Endothelial cell of umbilical vein (primary cell): ENCODE measurements around the gene NALCN. TPM values are rescaled to one million over a fixed set of nuclear protein-coding genes. Genes with fewer than 3 reads are reported as not detected.
"Not testable (repeated sequence)": the region's sequence is repeated elsewhere in the genome, so short reads cannot be mapped to it uniquely, and the experiment has no call there.

Source experiments
- BruUV-seq: library from RNA; stranded (reverse); fragments of 400-500 nt; replicated peaks from 2 replicates; lab custom pipeline; 2021; lab: Mats Ljungman, UMichigan
- CTCF ChIA-PET: fragments of 300-600, 350-600 bp; sonication (Branson Sonifier 250); formaldehyde crosslinking; loops from one replicate; lab custom pipeline; 2021; ENCODE audit warnings: antibody characterized with exemption, inconsistent platforms; lab: Charles Lee
- POLR2A ChIA-PET: fragments of 300-600, 350-600 bp; sonication (Branson Sonifier 250); formaldehyde crosslinking; loops from one replicate; lab custom pipeline; 2021; ENCODE audit warnings: antibody characterized with exemption, inconsistent platforms; lab: Charles Lee
- DNase-seq: peaks from one replicate; pipeline ENCODE4 v3.0.0-alpha.2; 2011; ENCODE audit warnings: low read depth, low spot score
- FAIRE-seq: peaks from 2 replicates; lab custom pipeline; 2011; peaks lifted over from hg19 to GRCh38; lab: Jason Lieb, UNC
- H2AFZ ChIP-seq: 2 replicates; pipeline ENCODE4 v1.6.0; 2012; ENCODE audit warnings: low read depth, low read length, control low read depth, inconsistent platforms
- H3K27ac ChIP-seq: 2 replicates; pipeline ENCODE4 v1.5.1; 2011; ENCODE audit warnings: low read depth, mild to moderate bottlenecking, control low read depth, low read length, moderate library complexity; ENCODE audit not compliant: insufficient read depth
- H3K27me3 ChIP-seq, 2 experiments: 2 replicates each; pipeline versions ENCODE4 v1.6.0 to v1.6.1; 2011; ENCODE audit warnings: low read length in 2 of 2, mixed read lengths in 1 of 2; ENCODE audit not compliant: control insufficient read depth in 2 of 2, insufficient read depth in 2 of 2
- H3K36me3 ChIP-seq, 2 experiments: 2 replicates in 1 of 2; 3 replicates in 1 of 2; pipeline ENCODE4 v1.5.1; 2011; ENCODE audit warnings: low read length in 2 of 2, mild to moderate bottlenecking in 1 of 2, moderate library complexity in 1 of 2; ENCODE audit not compliant: control insufficient read depth in 2 of 2, insufficient read depth in 2 of 2; ENCODE audit errors: extremely low read depth in 1 of 2
- H3K4me1 ChIP-seq: 3 replicates; pipeline ENCODE4 v1.5.1; 2011; ENCODE audit warnings: mild to moderate bottlenecking, low read length; ENCODE audit not compliant: control insufficient read depth, insufficient read depth; ENCODE audit errors: extremely low read depth
- H3K4me2 ChIP-seq: 2 replicates; pipeline ENCODE4 v1.6.1; 2011; ENCODE audit warnings: low read length, control low read depth, mixed read lengths; ENCODE audit not compliant: insufficient read depth
- H3K4me3 ChIP-seq, 3 experiments: fragments of 200-600 bp in 1 of 3; sonication (generic), shearing (Covaris generic) in 1 of 3; replicated peaks in 1 of 3; 2 replicates each; pipeline ENCODE4 v1.5.1; 2011 to 2016; ENCODE audit warnings: control low read depth in 3 of 3, low read length in 3 of 3, mild to moderate bottlenecking in 2 of 3, inconsistent platforms in 1 of 3, low read depth in 1 of 3, moderate library complexity in 1 of 3; ENCODE audit not compliant: insufficient read depth in 1 of 3
- H3K79me2 ChIP-seq: 2 replicates; pipeline ENCODE4 v1.6.0; 2012; ENCODE audit warnings: low read length, inconsistent platforms; ENCODE audit not compliant: control insufficient read depth, insufficient read depth
- H3K9ac ChIP-seq: replicated peaks from 2 replicates; pipeline ENCODE3; 2011; ENCODE audit warnings: low read length, control low read depth; ENCODE audit not compliant: insufficient read depth; ENCODE audit errors: extremely low read depth
- H3K9me1 ChIP-seq: replicated peaks from 3 replicates; pipeline ENCODE4 v1.6.0; 2011; ENCODE audit warnings: mild to moderate bottlenecking, low read length; ENCODE audit not compliant: control insufficient read depth, insufficient read depth; ENCODE audit errors: extremely low read depth
- H3K9me3 ChIP-seq: replicated peaks from 2 replicates; pipeline ENCODE4 v1.5.1; 2012; ENCODE audit warnings: low read length, inconsistent platforms; ENCODE audit not compliant: control insufficient read depth, insufficient read depth
- H4K20me1 ChIP-seq: replicated peaks from 2 replicates; pipeline ENCODE3; 2011; ENCODE audit warnings: mild to moderate bottlenecking, low read length; ENCODE audit not compliant: control insufficient read depth, insufficient read depth; ENCODE audit errors: extremely low read depth
- CTCF ChIP-seq, 2 donors: IDR thresholded peaks; 1 replicate in 1 of 2; 2 replicates in 1 of 2; pipeline ENCODE4 v1.5.1; 2011; ENCODE audit warnings: low read length in 2 of 2, mild to moderate bottlenecking in 2 of 2, moderate library complexity in 2 of 2, control low read depth in 1 of 2, inconsistent platforms in 1 of 2, low read depth in 1 of 2; ENCODE audit not compliant: insufficient read depth in 1 of 2; ENCODE audit errors: extremely low read depth in 1 of 2
- JUN ChIP-seq: IDR thresholded peaks from 2 replicates; pipeline ENCODE4 v1.6.1; 2011; ENCODE audit warnings: borderline replicate concordance, low read depth; ENCODE audit not compliant: insufficient read length, insufficient read depth
- MYC ChIP-seq: IDR thresholded peaks from one replicate; pipeline ENCODE4 v1.6.1; 2011; ENCODE audit warnings: mild to moderate bottlenecking, low read depth, low read length
- dilution Hi-C: fragments of 300-500 bp; cut with MboI; formaldehyde crosslinking; loops from one replicate; pipeline ENCODE4 v1.15.0; 2019; ENCODE audit warnings: low sequenced_read_pairs; ENCODE audit not compliant: extremely low pct_ligation_motif_present
- intact Hi-C: fragments of 100-400 bp; cut with micrococcal nuclease; formaldehyde crosslinking; loops from one replicate; pipeline ENCODE4 v1.10.0; 2022
- polyA plus RNA-seq, 4 experiments: library from polyadenylated mRNA; depleted of rRNA in 3 of 4; stranded (reverse) in 3 of 4; unstranded in 1 of 4; fragments of >200 nt; gene quantifications; 2 replicates each; pipeline versions ENCODE4 v1.2.1 to v1.2.3, GENCODE V29; 2011 to 2012; ENCODE audit warnings: missing spikeins in 1 of 4
- total RNA-seq: library from RNA; stranded (reverse); gene quantifications from 2 replicates; pipeline ENCODE4 v1.2.3, GENCODE V29; 2021
- TF ChIP-seq, protein P1 (sequence below): IDR thresholded peaks from 2 replicates; pipeline ENCODE4 v1.6.1; 2011; ENCODE audit not compliant: insufficient read depth, insufficient read length

The NALCN gene
- total and polyA plus RNA-seq, 2 donors (not counting 3 experiments of a cell fraction or from before 2014, with no cell fraction given): 3.3 to 4.4 TPM

DNA sequence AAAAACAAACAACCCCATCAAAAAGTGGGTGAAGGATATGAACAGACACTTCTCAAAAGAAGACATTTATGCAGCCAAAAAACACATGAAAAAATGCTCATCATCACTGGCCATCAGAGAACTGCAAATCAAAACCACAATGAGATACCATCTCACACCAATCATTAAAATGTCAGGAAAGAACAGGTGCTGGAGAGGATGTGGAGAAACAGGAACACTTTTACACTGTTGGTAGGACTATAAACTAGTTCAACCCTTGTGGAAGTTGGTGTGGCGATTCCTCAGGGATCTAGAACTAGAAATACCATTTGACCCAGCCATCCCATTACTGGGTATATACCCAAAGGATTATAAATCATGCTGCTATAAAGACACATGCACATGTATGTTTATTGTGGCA is 102.8 kb downstream of the NALCN start:
- H3K9ac ChIP-seq, dilution Hi-C loops, H3K4me3 ChIP-seq, H3K79me2 ChIP-seq, H3K9me1 ChIP-seq, H4K20me1 ChIP-seq, H3K4me2 ChIP-seq, CTCF ChIA-PET, H3K27ac ChIP-seq, intact Hi-C loops, FAIRE-seq, DNase-seq, BruUV-seq, POLR2A ChIA-PET, H3K4me1 ChIP-seq, H3K36me3 ChIP-seq, H3K27me3 ChIP-seq, H3K9me3 ChIP-seq, H2AFZ ChIP-seq: not testable (repeated sequence)

DNA sequence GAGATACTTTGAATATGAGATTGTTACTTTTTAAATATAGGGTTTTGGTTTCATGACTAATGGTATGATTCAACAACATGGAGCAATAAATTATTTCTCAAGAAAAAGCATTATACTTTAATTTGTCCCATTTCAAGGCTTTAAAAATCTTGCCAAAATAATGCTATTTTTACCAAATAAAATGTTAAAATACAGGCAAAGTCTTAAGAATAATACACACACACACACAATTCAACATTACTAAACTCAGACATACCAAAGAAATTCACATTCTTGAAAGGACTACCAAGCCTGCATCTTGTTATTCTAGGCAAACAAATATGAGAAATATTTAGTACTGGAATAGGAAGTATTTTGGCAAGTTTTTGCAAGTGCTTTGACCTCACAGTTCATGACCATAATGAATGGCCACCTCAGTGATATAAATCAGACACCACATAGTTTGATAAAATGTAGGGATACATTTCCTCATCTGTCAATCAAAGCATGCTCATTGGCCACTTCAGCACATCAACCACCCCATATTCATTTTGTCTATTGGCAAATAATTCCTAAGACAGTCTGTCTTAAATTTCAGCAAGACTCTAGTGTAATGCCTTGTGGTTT is 107.2 kb downstream of the NALCN start:
- CTCF ChIA-PET: interaction anchor here (1.0 kb wide), 1 partner anchor 138 kb away, joined by 5 read pairs; no protein-coding TSS in a partner anchor
- no peaks in the 10 kb centered on the region for H3K9me3 ChIP-seq
- DNase-seq: no peak
- FAIRE-seq: no peak
- intact Hi-C loops: no loop called here
- H2AFZ ChIP-seq: no peak overlapping the region
- H3K27ac ChIP-seq: no peak overlapping the region
- dilution Hi-C loops: no loop called here
- H3K27me3 ChIP-seq: no peaks in the 10 kb centered on the region
- BruUV-seq: no TSS peak
- H3K9ac ChIP-seq: no peak overlapping the region
- H3K4me2 ChIP-seq: no peak overlapping the region
- no peak overlapping the region for H3K4me3 ChIP-seq
- no peaks in the 10 kb centered on the region for H3K79me2 ChIP-seq
- H3K4me1 ChIP-seq: no peaks in the 10 kb centered on the region
- POLR2A ChIA-PET: no interaction called here
- H3K9me1 ChIP-seq: no peaks in the 10 kb centered on the region
- no peaks in the 10 kb centered on the region for H3K36me3 ChIP-seq
- H4K20me1 ChIP-seq: no peaks in the 10 kb centered on the region
- TF ChIP-seq CTCF (IDR thresholded peaks at IDR 0.05; ENCODE audit: extremely low read depth in 1 of 2, insufficient read depth in 1 of 2, low read depth in 1 of 2, low read length in 2 of 2) (no peak), MYC (no peak), JUN (no peak)
- TF ChIP-seq, protein P1, sequence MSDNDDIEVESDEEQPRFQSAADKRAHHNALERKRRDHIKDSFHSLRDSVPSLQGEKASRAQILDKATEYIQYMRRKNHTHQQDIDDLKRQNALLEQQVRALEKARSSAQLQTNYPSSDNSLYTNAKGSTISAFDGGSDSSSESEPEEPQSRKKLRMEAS: no peak
